Measurements from ENCODE around the gene AMIGO3.

AMIGO3 gene

DNA sequence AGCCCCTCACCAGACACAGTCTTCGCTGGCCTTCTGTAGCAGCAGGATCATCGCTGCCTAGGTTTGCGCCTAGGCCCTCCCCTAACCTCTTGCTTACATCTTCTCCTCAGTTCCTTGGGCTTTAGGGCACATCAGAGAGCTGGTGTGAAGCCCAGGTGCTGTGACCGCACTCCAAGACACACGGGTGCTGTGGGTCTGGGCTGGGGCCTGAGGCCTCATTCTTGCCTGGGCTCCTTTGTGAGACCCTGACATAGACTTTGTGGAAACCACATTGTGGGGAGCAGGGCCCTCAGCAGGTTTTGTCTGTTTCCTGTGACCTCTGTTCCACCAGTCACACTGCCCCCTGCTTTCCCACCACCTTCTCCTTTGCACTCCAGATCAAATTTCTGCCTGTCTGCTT is 8.0 kb downstream of the AMIGO3 start:
- H3K79me2 ChIP-seq (ENCODE audit: control insufficient read depth, insufficient read depth, low read length, unreplicated experiment) = no peaks in the 10 kb centered on the region
- H3K27ac ChIP-seq (ENCODE audit: low read depth, low read length) = no peak overlapping the region
- no peaks in the 10 kb centered on the region for H3K36me3 ChIP-seq (ENCODE audit: insufficient read depth, low read length)
- no peaks in the 10 kb centered on the region for H3K4me1 ChIP-seq (ENCODE audit: control insufficient read depth, insufficient read depth, low read length, unreplicated experiment)
- H3K4me3 ChIP-seq (ENCODE audit: low read depth, low read length) = no peak overlapping the region
- no peak overlapping the region for H2AFZ ChIP-seq (ENCODE audit: low read length, unreplicated experiment)
- H3K27me3 ChIP-seq (ENCODE audit: insufficient read depth, low read length) = no peaks in the 10 kb centered on the region

DNA sequence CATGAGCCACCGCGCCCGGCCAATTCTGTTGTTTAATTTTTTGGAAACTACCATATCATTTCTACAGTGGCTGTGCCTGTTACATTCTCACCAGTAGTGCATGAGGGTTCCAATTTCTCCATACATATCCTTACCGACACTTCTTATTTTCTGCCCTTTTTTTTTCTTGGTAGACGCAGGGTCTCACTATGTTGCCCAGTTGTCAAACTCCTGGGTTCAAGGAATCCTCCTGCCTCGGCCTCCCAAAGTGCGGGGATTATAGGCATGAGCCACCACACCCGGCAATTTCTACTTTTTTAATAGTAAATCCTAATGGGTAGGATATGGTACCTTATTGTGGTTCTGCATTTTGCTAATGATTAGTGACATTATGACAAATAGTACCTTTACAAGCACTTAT is 9.6 kb downstream of the AMIGO3 start:
- Histone ChIP-seq H3K27ac (ENCODE audit: low read depth, low read length) (no peak overlapping the region), H3K36me3 (ENCODE audit: insufficient read depth, low read length) (no peaks in the 10 kb centered on the region), H3K79me2 (ENCODE audit: control insufficient read depth, insufficient read depth, low read length, unreplicated experiment) (no peaks in the 10 kb centered on the region), H2AFZ (ENCODE audit: low read length, unreplicated experiment) (no peak overlapping the region), H3K4me3 (ENCODE audit: low read depth, low read length) (no peak overlapping the region), H3K27me3 (ENCODE audit: insufficient read depth, low read length) (no peaks in the 10 kb centered on the region), H3K4me1 (ENCODE audit: control insufficient read depth, insufficient read depth, low read length, unreplicated experiment) (no peaks in the 10 kb centered on the region)

DNA sequence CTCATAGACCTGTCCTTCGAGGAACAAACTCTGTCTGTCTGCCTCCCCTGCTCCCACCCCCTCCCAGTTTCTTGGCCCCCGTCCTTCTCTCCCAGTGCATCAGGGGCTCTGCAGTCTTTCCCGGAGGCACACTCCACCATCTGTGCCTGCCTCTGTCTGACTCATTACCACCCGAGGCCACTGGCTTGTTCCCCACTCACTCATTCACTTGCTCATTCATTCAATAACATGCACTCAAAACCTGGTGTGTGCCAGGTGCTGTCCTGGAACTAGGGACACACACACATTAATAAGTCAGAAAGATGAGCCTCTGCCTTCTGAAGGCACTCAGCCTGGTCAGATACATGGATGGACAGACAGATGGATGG is 12.4 kb downstream of the AMIGO3 start:
- Histone ChIP-seq H3K27me3 (ENCODE audit: insufficient read depth, low read length) (no peaks in the 10 kb centered on the region), H2AFZ (ENCODE audit: low read length, unreplicated experiment) (no peak overlapping the region), H3K36me3 (ENCODE audit: insufficient read depth, low read length) (no peaks in the 10 kb centered on the region), H3K4me3 (ENCODE audit: low read depth, low read length) (no peak overlapping the region), H3K79me2 (ENCODE audit: control insufficient read depth, insufficient read depth, low read length, unreplicated experiment) (no peaks in the 10 kb centered on the region), H3K4me1 (ENCODE audit: control insufficient read depth, insufficient read depth, low read length, unreplicated experiment) (no peaks in the 10 kb centered on the region), H3K27ac (ENCODE audit: low read depth, low read length) (no peak overlapping the region)

DNA sequence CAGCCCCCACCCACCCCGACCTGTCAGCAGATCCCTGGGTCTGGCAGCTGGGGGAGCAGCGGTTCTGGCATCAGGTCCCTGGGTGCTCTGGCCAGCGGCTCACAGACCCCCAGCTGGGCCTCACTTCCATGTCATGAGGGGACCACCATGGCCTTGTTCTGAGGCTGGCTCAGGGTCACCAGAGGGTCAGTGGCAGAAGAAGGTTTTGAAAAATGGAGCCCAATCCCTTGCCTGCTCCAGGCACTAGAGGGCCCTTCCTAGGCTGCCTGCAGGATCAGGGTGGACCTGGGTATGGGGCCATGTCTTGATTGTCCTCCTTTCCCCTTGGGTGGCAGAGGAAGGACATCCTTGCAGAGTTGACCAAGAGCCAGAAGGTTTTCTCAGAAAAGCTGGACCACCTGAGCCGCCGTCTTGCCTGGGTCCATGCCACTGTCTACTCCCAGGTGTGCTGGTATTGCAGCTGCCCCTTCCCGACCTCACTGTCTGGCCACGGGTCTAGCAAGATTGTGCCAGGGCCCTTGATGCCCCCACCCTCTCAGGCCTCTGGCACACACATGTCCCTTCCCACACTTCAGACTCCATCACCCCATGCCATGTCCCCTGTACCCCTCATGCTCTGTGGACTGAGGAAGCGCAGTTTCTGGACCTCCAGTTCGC is 12.9 kb downstream of the AMIGO3 start:
- no peaks in the 10 kb centered on the region for H3K4me1 ChIP-seq (ENCODE audit: control insufficient read depth, insufficient read depth, low read length, unreplicated experiment)
- H3K4me3 ChIP-seq (ENCODE audit: low read depth, low read length) = no peak overlapping the region
- H3K27me3 ChIP-seq (ENCODE audit: insufficient read depth, low read length) = no peaks in the 10 kb centered on the region
- H3K27ac ChIP-seq (ENCODE audit: low read depth, low read length) = no peak overlapping the region
- H2AFZ ChIP-seq (ENCODE audit: low read length, unreplicated experiment) = no peak overlapping the region
- H3K36me3 ChIP-seq (ENCODE audit: insufficient read depth, low read length) = no peaks in the 10 kb centered on the region
- H3K79me2 ChIP-seq (ENCODE audit: control insufficient read depth, insufficient read depth, low read length, unreplicated experiment) = no peaks in the 10 kb centered on the region

DNA sequence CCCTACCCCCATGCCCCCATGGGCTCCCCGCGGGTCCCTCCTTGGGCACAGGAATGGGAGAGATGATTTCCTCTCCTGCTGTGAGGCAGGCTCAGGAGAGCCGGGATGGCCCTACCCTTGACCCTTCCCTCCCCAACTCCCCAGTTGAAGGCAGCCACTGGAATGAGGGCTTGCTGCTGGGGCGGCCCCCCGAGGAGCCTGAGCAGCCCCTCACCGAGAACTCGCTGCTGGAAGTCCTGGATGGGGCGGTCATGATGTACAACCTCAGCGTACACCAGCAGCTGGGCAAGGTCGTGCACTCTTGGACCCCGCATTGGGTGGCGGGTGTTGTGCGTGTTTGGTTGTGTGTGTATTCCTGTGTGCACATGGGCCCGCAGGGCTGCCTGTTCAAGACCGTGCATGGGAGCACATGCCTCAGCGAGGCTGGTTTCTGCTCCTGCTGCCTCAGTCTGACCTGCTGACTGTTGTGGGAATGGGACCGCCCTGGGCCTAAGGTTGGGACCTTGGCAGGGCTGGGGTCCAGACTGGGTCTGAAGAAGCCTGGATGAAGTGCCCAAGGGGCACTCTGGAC is 14.0 kb downstream of the AMIGO3 start:
- H3K79me2 ChIP-seq (ENCODE audit: control insufficient read depth, insufficient read depth, low read length, unreplicated experiment) = no peaks in the 10 kb centered on the region
- H3K4me1 ChIP-seq (ENCODE audit: control insufficient read depth, insufficient read depth, low read length, unreplicated experiment) = no peaks in the 10 kb centered on the region
- H3K4me3 ChIP-seq (ENCODE audit: low read depth, low read length) = no peak overlapping the region
- H3K27ac ChIP-seq (ENCODE audit: low read depth, low read length) = no peak overlapping the region
- H3K36me3 ChIP-seq (ENCODE audit: insufficient read depth, low read length) = no peaks in the 10 kb centered on the region
- H3K27me3 ChIP-seq (ENCODE audit: insufficient read depth, low read length) = no peaks in the 10 kb centered on the region
- no peak overlapping the region for H2AFZ ChIP-seq (ENCODE audit: low read length, unreplicated experiment)

DNA sequence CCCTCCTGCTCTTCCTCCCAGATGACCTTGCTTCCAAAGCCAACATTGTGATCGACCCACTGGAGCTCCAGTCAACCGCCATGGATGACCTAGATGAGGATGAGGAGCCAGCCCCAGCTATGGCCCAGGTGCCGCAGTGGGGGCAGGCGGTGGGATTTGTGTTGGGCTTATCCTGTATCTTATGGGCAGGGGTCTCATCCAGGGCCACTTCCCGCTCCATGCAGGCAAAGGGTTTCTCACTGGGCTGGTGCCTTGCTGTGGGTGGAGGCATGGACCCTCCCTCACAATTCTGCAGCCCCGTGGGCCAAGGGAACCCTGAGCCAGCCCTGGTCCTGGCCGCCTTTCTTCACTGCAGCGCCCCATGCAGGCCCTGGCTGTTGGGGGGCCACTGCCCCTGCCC is 14.9 kb downstream of the AMIGO3 start:
- no peaks in the 10 kb centered on the region for H3K27me3 ChIP-seq (ENCODE audit: insufficient read depth, low read length)
- H3K36me3 ChIP-seq (ENCODE audit: insufficient read depth, low read length) = no peaks in the 10 kb centered on the region
- H3K27ac ChIP-seq (ENCODE audit: low read depth, low read length) = no peak overlapping the region
- H2AFZ ChIP-seq (ENCODE audit: low read length, unreplicated experiment) = no peak overlapping the region
- no peaks in the 10 kb centered on the region for H3K79me2 ChIP-seq (ENCODE audit: control insufficient read depth, insufficient read depth, low read length, unreplicated experiment)
- no peak overlapping the region for H3K4me3 ChIP-seq (ENCODE audit: low read depth, low read length)
- no peaks in the 10 kb centered on the region for H3K4me1 ChIP-seq (ENCODE audit: control insufficient read depth, insufficient read depth, low read length, unreplicated experiment)

DNA sequence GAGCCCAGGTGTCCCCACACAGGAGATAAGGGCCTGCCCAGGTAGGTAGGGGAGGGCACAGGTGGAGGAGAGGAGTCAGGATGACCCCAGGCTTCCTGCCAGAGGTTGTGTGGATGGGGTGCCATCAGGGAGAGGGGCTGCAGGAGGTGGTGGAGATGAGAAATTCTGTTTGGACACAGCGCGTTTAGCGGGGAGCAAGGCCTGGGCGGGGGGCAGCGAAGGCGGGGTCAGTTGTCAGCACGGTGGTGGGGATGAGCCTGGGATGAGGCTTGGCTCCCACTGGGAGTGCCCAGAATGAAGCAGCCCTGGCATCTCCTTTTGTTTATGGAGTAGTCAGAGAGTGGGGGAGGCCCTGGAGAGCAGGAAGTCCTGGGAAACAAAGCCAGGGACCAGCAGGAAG is 15.5 kb downstream of the AMIGO3 start:
- Histone ChIP-seq H3K27me3 (ENCODE audit: insufficient read depth, low read length) (no peaks in the 10 kb centered on the region), H3K79me2 (ENCODE audit: control insufficient read depth, insufficient read depth, low read length, unreplicated experiment) (no peaks in the 10 kb centered on the region), H3K4me1 (ENCODE audit: control insufficient read depth, insufficient read depth, low read length, unreplicated experiment) (peaks cover 5% of the 10 kb centered on the region), H3K4me3 (ENCODE audit: low read depth, low read length) (no peak overlapping the region), H3K27ac (ENCODE audit: low read depth, low read length) (no peak overlapping the region), H2AFZ (ENCODE audit: low read length, unreplicated experiment) (no peak overlapping the region), H3K36me3 (ENCODE audit: insufficient read depth, low read length) (no peaks in the 10 kb centered on the region)

DNA sequence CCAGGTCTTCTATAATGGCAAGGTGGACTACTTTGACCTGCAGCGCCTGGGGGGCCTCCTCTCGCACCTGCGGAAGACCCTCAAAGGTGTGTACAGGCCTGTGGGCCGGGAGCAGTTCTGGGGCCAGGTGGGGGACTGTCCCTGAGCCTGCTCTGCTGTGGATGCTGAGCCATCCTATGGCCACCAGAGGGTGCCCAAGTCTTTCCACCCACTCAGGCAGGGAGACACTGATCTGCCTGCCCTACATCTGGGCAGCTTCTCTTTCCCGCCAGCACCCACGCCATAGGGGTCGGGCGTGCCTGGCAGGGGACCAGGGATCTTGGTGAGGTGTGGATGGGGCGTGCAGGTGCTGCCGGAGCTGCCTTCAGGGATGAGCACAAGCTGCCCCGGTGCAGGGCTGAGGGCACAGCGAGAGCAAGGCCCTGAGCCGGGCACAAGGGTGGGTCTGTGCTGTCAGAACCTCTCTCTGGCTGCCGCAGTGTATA is 16.0 kb downstream of the AMIGO3 start:
- no peaks in the 10 kb centered on the region for H3K79me2 ChIP-seq (ENCODE audit: control insufficient read depth, insufficient read depth, low read length, unreplicated experiment)
- H3K4me3 ChIP-seq (ENCODE audit: low read depth, low read length) = no peak overlapping the region
- no peak overlapping the region for H2AFZ ChIP-seq (ENCODE audit: low read length, unreplicated experiment)
- H3K4me1 ChIP-seq (ENCODE audit: control insufficient read depth, insufficient read depth, low read length, unreplicated experiment) = peaks cover 9% of the 10 kb centered on the region
- H3K27me3 ChIP-seq (ENCODE audit: insufficient read depth, low read length) = no peaks in the 10 kb centered on the region
- no peak overlapping the region for H3K27ac ChIP-seq (ENCODE audit: low read depth, low read length)
- H3K36me3 ChIP-seq (ENCODE audit: insufficient read depth, low read length) = no peaks in the 10 kb centered on the region

DNA sequence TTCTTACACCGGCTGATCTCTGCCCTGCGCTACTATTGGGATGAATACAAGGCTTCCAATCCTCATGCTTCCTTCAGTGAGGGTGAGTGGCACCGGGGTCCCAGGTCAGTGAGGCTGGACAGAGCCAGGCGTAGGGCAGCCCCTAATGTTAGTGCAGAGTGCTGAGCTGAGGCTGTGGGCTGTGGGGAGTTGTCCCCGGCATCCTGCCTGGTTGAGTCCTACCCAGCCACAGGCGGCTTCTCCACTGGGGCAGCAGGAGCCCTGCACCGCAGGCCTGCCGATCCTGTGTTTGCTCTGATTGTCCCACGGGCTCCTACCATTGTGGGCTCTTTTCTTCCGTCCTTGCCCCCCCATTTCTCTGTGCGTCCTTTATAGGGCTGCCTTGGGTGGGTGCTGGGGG is 16.8 kb downstream of the AMIGO3 start:
- no peaks in the 10 kb centered on the region for H3K36me3 ChIP-seq (ENCODE audit: insufficient read depth, low read length)
- H3K27me3 ChIP-seq (ENCODE audit: insufficient read depth, low read length) = no peaks in the 10 kb centered on the region
- H3K79me2 ChIP-seq (ENCODE audit: control insufficient read depth, insufficient read depth, low read length, unreplicated experiment) = no peaks in the 10 kb centered on the region
- H2AFZ ChIP-seq (ENCODE audit: low read length, unreplicated experiment) = no peak overlapping the region
- no peak overlapping the region for H3K27ac ChIP-seq (ENCODE audit: low read depth, low read length)
- H3K4me1 ChIP-seq (ENCODE audit: control insufficient read depth, insufficient read depth, low read length, unreplicated experiment) = peaks cover 9% of the 10 kb centered on the region
- no peak overlapping the region for H3K4me3 ChIP-seq (ENCODE audit: low read depth, low read length)

DNA sequence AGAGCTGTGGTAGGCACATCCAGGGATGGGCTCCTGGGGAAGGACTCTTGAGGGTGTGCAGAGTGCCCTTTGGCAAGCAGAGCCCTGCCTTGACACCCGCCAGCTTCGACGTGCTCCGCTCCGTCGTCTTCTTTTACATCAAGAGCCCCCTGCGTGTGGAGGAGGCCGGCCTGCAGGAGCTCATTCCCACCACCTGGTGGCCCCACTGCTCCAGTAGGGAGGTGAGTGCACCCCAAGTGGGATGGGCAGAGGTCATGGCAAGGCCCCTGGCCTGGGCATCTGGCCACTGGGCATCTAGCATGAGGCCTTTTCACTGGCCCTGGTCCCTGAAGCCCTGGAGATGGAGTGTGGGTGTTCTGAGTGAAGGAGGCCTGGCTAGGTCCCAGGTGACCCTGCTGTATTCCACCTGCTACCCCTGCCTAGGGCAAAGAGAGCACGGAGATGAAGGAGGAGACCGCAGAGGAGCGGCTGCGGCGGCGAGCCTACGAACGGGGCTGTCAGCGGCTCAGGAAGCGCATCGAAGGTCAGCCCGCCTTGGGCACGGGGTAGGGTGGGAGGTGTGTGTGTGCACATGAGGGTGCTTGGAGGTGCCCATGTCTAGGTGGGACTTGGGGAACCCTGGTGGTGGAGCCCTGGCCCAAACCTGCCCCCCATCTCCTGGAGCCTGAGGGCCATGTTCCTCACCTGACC is 18.0 kb downstream of the AMIGO3 start:
- Histone ChIP-seq H3K36me3 (ENCODE audit: insufficient read depth, low read length) (no peaks in the 10 kb centered on the region), H3K4me3 (ENCODE audit: low read depth, low read length) (no peak overlapping the region), H3K27ac (ENCODE audit: low read depth, low read length) (no peak overlapping the region), H3K79me2 (ENCODE audit: control insufficient read depth, insufficient read depth, low read length, unreplicated experiment) (no peaks in the 10 kb centered on the region), H2AFZ (ENCODE audit: low read length, unreplicated experiment) (no peak overlapping the region), H3K27me3 (ENCODE audit: insufficient read depth, low read length) (no peaks in the 10 kb centered on the region), H3K4me1 (ENCODE audit: control insufficient read depth, insufficient read depth, low read length, unreplicated experiment) (peaks cover 9% of the 10 kb centered on the region)
